ENCODE results near the gene LLGL2.
A peak's percentile ranks its signal among the peaks of the same experiment; 100 is the strongest.
"Not testable (repeated sequence)": the region's sequence is repeated elsewhere in the genome, so short reads cannot be mapped to it uniquely, and the experiment has no call there.

Gene LLGL2

DNA sequence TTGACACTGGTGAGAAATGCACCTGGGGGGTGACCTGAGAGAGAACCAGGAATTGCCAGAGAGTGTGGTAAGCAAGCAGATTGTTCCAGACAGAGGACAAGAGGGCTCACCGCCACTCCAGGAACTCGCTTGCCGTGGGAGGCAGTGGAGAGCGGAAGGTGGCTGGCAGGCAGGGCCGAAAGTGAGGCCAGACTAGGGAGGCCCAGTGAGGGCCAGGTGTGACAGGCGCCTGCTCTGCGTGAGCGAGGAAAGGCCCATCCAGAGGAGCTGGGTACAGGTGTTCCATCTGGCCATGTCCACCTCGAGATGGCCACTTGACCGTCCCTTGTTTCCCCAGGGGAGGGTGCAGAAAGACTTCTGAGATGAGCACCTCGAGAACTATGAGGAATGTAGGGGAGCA, 50.2 kb downstream of the LLGL2 start:
- no peak for DNase-seq (ENCODE audit: low read depth)
- no peak overlapping the region for H3K4me3 ChIP-seq (ENCODE audit: low read depth, low read length)

- H3K4me3 ChIP-seq (ENCODE audit: low read depth, low read length): no peak overlapping the region
- no peak for DNase-seq (ENCODE audit: low read depth)
Measured at GRCh38 chr17:75576661-75577060, 51.2 kb downstream of the LLGL2 start.

DNA sequence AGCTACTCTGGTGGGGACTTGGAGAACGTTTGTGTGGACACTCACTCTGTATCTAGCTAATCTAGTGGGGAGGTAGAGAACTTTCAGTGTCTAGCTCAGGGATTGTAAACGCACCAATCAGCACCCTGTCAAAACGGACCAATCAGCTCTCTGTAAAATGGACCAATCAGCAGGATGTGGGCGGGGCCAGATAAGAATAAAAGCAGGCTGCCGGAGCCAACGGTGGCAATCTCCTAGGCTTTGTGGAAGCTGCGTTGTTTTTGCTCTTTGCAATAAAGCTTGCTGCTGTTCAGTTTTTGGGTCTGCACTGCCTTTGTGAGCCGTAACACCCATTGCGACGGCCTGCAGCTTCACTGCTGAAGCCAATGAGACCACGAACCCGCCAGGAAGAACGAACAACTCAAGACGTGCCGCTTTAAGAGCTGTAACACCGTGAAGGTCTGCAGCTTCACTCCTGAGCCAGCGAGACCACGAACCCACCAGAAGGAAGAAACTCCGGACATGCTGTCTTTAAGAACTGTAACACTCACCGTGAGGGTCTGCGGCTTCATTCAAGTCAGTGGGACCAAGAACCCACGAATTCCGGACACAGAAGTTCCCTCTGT, 55.7 kb downstream of the LLGL2 start:
- H3K4me3 ChIP-seq (ENCODE audit: low read depth, low read length); DNase-seq (ENCODE audit: low read depth): not testable (repeated sequence)

DNA sequence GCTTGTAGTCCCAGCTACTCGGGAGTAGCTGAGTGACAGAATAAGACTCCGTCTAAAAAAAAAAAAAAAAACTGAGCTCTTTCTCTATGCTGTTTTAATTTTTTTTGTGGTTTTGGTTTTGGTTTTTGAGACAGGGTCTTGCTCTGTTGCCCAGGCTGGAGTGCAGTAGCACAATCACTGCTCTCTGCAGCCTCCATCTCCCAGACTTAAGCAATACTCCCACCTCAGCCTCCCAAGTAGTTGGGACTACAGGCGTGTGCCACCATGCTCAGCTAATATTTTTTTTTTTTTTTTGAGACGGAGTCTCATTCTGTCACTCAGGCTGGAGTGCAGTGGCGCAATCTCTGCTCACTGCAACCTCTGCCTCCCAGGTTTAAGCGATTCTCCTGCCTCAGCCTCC, 57.7 kb downstream of the LLGL2 start:
- DNase-seq (ENCODE audit: low read depth); H3K4me3 ChIP-seq (ENCODE audit: low read depth, low read length): not testable (repeated sequence)

GRCh38 chr17:75584849-75585175, 59.3 kb downstream of the LLGL2 start:
- no peak for DNase-seq (ENCODE audit: low read depth)
- H3K4me3 ChIP-seq (ENCODE audit: low read depth, low read length): no peak overlapping the region

DNA sequence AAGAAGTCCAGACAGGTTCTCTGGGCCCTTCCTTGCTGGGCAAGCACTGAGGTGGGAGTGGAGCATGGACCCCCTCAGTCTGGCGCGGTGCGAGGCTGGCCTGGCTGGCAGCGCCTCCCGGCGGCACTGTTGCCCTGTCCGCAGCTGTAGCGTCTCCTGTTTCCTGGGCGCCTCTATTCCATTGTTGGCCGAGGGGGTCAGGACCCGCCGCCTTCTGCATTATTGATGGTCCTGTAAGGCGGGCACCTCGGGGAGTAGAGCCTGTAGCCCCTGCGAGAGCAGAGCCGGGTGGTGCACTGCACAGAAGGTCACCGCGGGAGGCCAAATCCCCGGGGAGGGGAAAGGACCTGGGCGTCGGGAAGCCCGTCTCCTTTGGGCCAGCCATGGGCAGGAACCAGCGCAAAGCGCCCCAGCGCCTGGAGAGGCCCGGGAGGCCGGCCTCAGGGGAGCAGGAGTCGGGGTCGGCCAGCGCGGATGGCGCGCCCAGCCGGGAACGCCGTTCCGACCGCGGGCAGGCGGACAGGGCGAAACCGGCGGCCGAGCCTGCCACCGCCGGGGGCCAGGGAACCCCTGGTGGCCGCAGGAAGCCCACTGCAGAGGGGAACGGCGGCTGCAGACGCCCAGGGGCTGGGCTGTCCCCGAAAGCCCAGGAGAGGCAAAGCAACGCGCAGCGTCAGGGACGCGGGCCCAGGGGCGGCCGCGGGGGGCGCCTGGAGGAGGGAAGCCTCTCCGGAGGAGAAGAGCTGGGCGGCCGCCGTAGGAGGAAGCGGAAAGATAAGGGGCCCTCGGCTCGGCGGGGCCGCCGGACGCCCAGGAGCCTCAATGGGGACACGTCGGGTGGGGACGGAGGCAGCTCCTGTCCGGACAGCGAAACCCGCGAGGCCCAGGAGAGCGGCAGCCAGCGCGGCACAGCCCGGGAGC, 62.4 kb downstream of the LLGL2 start, which contains the start of gene MYO15B:
Gene MYO15B (plus strand): TSS at position 126 of the 921 bp plus-strand sequence. CDS start 258 bp downstream, at position 384.
- H3K4me3 ChIP-seq (ENCODE audit: low read depth, low read length): peak within 1 kb of the TSS; percentile 50
- DNase-seq (ENCODE audit: low read depth): no peak

DNA sequence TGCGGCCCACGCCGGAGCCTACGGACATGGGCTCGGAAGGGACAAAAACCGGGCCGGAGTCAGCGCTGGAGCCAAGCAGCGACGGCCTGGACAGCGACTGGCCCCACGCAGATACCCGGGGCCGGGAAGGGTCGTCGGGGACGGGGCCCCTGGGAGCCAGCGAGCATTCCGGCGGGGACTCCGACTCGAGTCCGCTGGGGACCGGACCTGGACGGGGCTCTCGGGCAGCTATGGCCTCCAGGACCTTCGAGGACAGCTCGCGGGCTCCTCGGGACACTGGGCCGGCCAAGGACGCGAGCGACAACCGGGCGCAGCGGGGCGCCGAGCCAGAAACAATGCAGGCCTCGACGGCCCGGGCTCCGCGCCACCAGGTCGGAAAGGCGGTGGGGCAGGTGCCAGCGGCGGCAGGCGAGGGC, 63.1 kb downstream of the LLGL2 start:
- DNase-seq (ENCODE audit: low read depth): no peak
- peak overlapping the region; percentile 50 for H3K4me3 ChIP-seq (ENCODE audit: low read depth, low read length)

- peak; percentile 39 for DNase-seq (ENCODE audit: low read depth)
- peak overlapping the region; percentile 50 for H3K4me3 ChIP-seq (ENCODE audit: low read depth, low read length)
Measured at GRCh38 chr17:75589012-75589918, 63.8 kb downstream of the LLGL2 start.

DNA sequence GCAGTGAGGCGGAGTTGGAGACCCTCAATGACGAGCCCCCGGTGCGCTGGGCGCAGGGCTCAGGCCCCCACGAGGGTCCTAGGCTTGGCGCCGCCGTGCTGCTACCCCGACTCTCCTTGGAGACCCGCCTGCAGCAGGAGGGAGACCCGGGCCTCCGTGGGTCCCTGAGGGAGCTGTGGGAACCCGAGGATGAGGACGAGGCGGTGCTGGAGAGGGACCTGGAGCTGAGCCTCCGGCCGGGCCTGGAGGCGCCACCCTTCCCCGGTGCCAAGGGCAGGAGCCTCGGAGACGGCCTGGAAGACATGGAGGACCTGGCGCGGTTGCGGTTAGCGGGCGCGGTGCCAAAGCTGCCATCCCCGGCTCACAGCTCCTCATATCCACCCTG, 64.4 kb downstream of the LLGL2 start:
- DNase-seq (ENCODE audit: low read depth): no peak
- peak overlapping the region; percentile 50 for H3K4me3 ChIP-seq (ENCODE audit: low read depth, low read length)

DNA sequence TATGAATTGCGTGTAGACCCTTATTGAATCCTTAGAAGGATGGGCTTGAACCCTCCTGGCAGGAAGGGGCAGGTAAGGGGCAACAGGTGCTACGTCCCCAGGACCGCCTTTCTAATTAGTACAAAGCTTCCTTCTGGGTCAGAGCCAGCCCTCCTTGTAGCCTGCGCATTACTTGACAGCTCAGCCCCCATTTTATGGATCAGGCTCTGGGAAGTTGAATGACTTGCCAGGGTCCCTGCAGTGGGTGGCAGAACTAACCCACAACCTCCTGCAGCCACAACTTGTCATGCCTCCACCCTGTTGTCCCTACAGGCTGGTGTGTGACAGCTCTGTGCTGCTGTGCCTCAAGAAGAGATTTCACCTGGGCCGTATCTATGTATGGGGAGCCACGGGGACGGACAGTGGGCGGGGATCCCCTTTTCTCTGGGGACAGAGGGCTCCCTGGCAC, 64.8 kb downstream of the LLGL2 start:
- DNase-seq (ENCODE audit: low read depth): no peak
- no peak overlapping the region for H3K4me3 ChIP-seq (ENCODE audit: low read depth, low read length)

DNA sequence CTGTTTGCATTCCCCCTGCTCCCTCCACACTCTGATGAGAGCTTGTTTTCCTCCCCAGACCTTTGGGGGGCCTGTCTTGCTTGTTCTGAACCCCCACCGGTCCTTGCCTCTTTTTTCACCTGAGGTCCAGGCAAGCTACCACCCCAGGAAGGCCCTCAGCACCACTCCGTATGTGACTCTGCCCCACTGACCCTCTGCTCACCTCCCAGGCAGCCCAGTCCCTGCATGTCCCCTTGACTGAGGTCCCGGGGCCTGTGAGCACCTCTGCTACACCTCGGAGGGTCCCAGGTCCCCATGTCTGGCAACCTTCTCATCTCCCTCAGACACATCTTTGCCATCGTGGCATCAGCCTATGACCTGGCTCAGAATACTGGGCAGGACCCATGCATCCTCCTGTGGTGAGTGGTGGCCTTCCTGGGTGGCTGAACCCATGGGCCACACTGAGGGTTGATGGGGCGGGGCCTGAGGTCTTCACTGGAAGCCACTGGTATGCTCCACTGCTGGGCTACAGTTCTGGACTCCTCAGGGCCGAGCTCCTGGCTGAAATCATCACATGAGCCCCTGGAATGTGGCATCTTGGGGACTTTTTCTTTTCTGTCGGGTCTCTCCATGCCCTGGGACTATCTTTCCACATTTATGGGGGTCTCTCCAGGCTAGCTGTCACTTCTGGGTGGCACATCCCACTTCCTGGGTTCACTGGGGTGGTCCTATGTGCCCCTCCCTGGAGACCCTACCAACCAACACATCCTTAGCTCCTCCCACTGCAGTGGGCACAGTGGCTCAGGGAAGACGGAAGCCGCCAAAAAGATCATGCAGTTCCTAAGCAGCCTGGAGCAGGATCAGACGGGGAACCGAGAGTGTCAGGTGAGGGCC, 65.6 kb downstream of the LLGL2 start:
- H3K4me3 ChIP-seq (ENCODE audit: low read depth, low read length): no peak overlapping the region
- DNase-seq (ENCODE audit: low read depth): no peak

DNA sequence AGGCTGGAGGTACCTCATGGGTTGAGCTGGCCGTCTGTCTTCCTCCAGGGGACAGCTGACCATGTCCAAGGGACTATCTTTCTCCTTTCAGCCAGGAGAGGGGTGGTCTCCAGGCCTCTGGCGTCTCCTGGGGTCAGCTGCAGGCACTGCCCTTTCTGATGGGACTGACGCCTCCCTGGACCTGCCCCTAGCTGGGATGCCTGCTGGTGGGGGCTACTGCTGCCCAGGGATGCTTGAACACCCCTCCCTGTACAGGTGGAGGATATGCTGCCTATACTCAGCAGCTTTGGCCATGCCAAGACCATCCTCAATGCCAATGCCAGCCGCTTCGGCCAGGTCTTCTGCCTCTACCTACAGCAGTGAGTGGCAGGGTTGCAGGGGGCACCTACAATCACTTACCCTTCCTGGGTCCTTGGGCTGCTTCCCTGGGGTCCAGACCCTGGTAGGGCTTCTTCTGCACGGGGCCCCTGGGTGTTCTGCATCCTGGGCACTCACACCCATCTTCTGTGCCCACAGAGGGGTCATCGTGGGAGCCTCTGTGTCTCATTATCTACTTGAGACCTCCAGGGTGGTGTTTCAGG, 66.3 kb downstream of the LLGL2 start:
- no peak overlapping the region for H3K4me3 ChIP-seq (ENCODE audit: low read depth, low read length)
- no peak for DNase-seq (ENCODE audit: low read depth)

DNA sequence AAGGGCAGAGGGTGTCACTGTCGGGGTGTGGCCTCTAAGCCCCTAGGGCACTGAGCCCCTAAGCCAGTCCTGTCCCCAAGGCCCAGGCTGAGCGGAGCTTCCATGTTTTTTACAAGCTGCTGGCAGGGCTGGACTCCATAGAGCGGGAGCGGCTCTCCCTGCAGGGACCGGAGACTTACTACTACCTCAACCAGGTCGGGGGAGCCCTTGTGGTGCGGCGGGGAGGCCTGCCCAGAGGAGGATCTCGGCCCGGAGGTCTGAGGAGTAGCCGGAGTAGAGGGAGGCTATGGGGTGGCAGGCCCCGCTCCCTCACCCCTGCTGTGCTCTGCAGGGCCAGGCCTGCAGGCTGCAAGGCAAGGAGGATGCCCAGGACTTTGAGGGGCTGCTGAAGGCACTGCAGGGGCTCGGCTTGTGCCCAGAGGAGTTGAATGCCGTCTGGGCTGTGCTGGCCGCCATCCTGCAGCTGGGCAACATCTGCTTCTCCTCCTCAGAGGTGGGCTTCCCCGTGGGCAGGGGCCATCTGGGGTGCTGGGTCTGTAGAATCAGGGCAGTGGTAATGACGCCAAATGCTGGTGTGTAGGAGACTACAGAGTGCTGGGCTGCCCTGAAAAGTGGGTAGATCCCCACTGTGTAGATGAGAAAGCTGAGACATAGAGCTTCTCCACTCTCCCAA, 67.0 kb downstream of the LLGL2 start:
- H3K4me3 ChIP-seq (ENCODE audit: low read depth, low read length): no peak overlapping the region
- DNase-seq (ENCODE audit: low read depth): no peak

DNA sequence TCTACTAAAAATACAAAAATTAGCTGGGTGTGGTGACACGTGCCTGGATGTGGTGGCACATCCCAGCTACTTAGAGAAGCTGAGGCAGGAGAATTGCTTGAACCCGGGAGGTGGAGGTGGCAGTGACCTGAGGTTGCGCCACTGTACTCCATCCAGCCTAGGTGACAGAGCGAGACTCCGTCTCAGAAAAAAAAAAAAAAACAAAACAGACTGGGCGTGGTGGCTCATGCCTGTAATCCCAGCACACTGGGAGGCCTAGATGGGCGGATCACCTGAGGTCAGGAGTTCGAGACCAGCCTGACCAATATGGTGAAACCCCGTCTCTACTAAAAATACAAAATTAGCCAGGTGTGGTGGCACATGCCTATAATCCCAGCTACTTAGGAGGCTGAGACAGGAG, 67.9 kb downstream of the LLGL2 start:
- not testable (repeated sequence) for H3K4me3 ChIP-seq (ENCODE audit: low read depth, low read length); DNase-seq (ENCODE audit: low read depth)

- DNase-seq (ENCODE audit: low read depth): no peak
- H3K4me3 ChIP-seq (ENCODE audit: low read depth, low read length): no peak overlapping the region
Measured at GRCh38 chr17:75594499-75595283, 69.2 kb downstream of the LLGL2 start.

DNA sequence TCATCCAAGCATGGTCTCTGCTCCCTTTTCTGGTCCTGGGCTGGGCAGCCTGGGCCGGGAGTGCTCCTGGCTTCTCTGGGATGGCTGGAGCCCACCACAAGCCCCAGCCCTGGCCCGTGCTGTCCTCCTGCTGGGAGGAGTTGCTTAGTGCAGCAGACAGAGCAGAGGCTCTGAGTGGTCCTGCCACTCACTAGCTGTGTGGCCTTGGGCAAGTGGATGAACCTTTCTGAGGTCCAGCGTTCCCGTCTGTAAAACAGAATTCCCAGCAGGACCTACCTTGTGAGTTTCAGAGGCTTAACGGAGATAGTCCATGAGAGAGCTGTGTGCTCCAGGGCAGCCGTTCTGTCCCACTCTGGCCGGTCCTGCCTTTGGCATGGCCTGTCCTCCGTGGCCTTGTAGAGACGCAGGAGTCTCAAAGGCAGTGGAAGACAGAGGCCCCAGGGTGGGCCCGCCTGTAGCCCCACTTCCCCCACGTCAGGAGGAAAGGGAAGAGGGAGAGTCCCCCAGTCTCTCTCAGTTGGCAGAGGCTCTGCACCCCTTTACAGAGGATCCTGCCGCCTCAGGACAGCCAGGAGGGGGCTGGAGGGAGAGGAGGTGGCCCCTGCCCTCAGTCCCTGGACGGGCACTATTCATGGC, 69.9 kb downstream of the LLGL2 start:
- no peak for DNase-seq (ENCODE audit: low read depth)
- H3K4me3 ChIP-seq (ENCODE audit: low read depth, low read length): no peak overlapping the region

GRCh38 chr17:75595920-75596313, 70.4 kb downstream of the LLGL2 start:
- DNase-seq (ENCODE audit: low read depth): no peak
- no peak overlapping the region for H3K4me3 ChIP-seq (ENCODE audit: low read depth, low read length)

Measured in skeletal muscle cell (primary cell).